T-helper 9 cell (primary cell): ENCODE results near the gene KCNH2.

Experiments used
- DNase-seq: peaks from one replicate; pipeline ENCODE4 v3.0.0-alpha.2; 2020

KCNH2 gene

GRCh38 chr7:150947761-150948651 lies 30.1 kb downstream of the KCNH2 start:
- DNase-seq, result no peak

- no peak for DNase-seq
Measured at GRCh38 chr7:150947241-150947745, 30.8 kb downstream of the KCNH2 start.

- DNase-seq, result no peak
Measured at GRCh38 chr7:150946421-150947240, 31.5 kb downstream of the KCNH2 start.

- DNase-seq, result no peak
Measured at GRCh38 chr7:150945853-150946420, 32.2 kb downstream of the KCNH2 start.

- no peak for DNase-seq
Measured at GRCh38 chr7:150945171-150945852, 32.8 kb downstream of the KCNH2 start.

- DNase-seq, result no peak
Measured at GRCh38 chr7:150944066-150945042, 33.8 kb downstream of the KCNH2 start.

GRCh38 chr7:150943453-150943814 lies 34.7 kb downstream of the KCNH2 start:
- DNase-seq, result no peak

GRCh38 chr7:150942591-150943452 lies 35.3 kb downstream of the KCNH2 start:
- DNase-seq, result no peak

- peak; percentile 24 for DNase-seq
Measured at GRCh38 chr7:150942001-150942590, 36.0 kb downstream of the KCNH2 start.

GRCh38 chr7:150941351-150942000 lies 36.6 kb downstream of the KCNH2 start:
- DNase-seq, result no peak

GRCh38 chr7:150940431-150941102 lies 37.6 kb downstream of the KCNH2 start:
- DNase-seq, result no peak

- DNase-seq, result no peak
Measured at GRCh38 chr7:150939466-150939865, 38.7 kb downstream of the KCNH2 start.

GRCh38 chr7:150939052-150939451 lies 39.1 kb downstream of the KCNH2 start:
- DNase-seq, result no peak

- DNase-seq, result no peak
Measured at GRCh38 chr7:150938566-150938965, 39.6 kb downstream of the KCNH2 start.

GRCh38 chr7:150937848-150938561 lies 40.1 kb downstream of the KCNH2 start:
- no peak for DNase-seq

GRCh38 chr7:150936018-150936417 lies 42.1 kb downstream of the KCNH2 start:
- no peak for DNase-seq

GRCh38 chr7:150935149-150935548 lies 43.0 kb downstream of the KCNH2 start:
- DNase-seq, result no peak
